H54 (cell line): ENCODE results near the gene PTPN14.

Source experiments
- DNase-seq: peaks from one replicate; pipeline ENCODE4 v3.0.0; 2011; ENCODE audit warnings: low spot score, mixed read lengths; ENCODE audit not compliant: insufficient read length
- FAIRE-seq: peaks from 3 replicates; lab custom pipeline; 2011; peaks lifted over from hg19 to GRCh38; lab: Jason Lieb, UNC
- POLR2A ChIP-seq: IDR thresholded peaks from 2 replicates; pipeline ENCODE4 v1.6.1; 2011; ENCODE audit warnings: low read depth, mild to moderate bottlenecking, low read length

The PTPN14 gene

GRCh38 chr1:214475746-214476145 lies 75.7 kb downstream of the PTPN14 start:
- FAIRE-seq (no peak), DNase-seq (no peak)
- TF ChIP-seq POLR2A: no peak

DNA sequence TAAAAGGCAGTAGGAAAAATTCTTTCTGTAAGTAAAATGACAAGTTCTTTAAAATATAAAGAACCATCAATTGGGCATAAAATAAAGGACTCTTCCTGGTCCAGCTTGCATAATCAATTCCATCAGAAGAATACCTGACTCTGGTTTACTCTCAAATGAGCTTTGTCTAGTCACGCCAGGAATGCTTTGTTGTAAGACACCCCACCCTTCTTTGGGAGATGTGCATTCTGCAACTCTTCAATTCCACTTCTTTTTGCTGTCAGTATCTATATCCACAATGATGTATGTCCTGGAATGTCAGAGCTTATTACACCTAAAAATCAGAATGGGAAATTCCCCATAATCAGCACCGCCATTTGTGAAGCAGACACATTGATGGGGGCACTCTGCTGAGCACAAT lies 76.1 kb downstream of the PTPN14 start:
- no peak for DNase-seq
- TF ChIP-seq POLR2A: no peak
- no peak for FAIRE-seq

- no peak for DNase-seq
- no peak for TF ChIP-seq POLR2A
- FAIRE-seq: no peak
Measured at GRCh38 chr1:214474467-214474866, 76.9 kb downstream of the PTPN14 start.

DNA sequence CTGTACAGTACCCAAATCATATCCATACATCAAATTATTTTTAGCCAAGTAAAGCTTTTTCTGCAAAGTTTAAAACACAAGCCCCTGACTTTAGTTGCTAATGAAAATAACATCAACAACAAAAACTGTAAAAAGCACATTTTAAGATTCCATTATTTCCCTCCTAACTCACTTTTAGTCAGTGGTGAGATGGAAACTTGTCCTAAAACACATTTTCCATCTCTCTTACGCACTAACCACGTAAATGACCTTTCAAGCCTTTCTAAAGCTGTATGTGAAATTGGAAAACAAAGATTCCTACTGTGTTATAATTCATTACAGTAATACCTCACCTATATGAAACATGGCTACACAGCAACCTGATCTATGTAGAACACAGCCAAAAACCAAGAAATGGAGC lies 77.5 kb downstream of the PTPN14 start:
- no peak for DNase-seq
- no peak for TF ChIP-seq POLR2A
- no peak for FAIRE-seq

GRCh38 chr1:214473387-214473786 lies 78.0 kb downstream of the PTPN14 start:
- DNase-seq: no peak
- no peak for TF ChIP-seq POLR2A
- no peak for FAIRE-seq

DNA sequence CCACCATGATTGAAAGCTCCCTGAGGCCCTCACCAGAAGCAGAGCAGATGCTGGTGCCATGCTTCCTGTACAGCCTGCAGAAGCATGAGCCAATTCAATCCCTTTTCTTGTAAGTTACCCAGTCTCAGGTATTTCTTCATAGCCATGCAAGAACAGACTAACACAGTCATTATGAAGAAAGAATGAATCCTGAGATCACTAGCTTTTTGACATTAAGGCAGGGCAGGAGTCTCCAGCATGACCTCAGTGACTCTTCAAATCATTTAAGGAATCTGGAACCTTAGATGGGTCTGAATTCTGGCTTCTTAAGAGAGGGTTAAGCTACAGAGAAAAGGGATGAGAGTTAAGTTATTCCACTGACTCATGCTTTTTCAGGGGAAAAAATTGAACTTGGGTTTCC lies 79.0 kb downstream of the PTPN14 start:
- no peak for FAIRE-seq
- no peak for TF ChIP-seq POLR2A
- no peak for DNase-seq

- FAIRE-seq: no peak
- no peak for DNase-seq
Measured at GRCh38 chr1:214471458-214471857, 79.9 kb downstream of the PTPN14 start.

DNA sequence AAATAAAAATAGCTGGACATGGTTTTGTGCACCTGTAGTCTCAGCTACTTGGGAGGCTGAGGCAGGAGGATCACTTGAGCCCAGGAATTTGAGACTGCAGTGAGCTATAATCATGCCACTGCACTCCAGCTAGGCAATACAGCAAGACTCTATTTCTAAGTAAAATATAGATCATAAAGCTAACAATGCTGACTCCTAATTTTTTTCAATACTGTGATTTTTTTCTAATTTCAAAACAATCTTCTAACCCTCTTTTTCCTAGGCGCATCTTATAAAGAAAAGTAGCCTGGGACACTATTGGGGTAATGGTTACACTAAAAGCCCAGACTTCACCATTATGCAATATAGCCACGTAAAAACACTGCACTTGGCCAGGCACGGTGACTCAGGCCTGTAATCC lies 81.3 kb downstream of the PTPN14 start:
- no peak for FAIRE-seq

More at GRCh38 chr1:214471458-214471857, 79.9 kb downstream of the PTPN14 start:
- no peak for TF ChIP-seq POLR2A

GRCh38 chr1:214469290-214469689 lies 82.1 kb downstream of the PTPN14 start:
- no peak for TF ChIP-seq POLR2A
- FAIRE-seq (no peak), DNase-seq (no peak)

More for the DNA sequence above, 81.3 kb downstream of the PTPN14 start:
- no peak for DNase-seq
- TF ChIP-seq POLR2A: no peak

- no peak for TF ChIP-seq POLR2A
- FAIRE-seq (no peak), DNase-seq (no peak)
Measured at GRCh38 chr1:214467078-214467585, 84.3 kb downstream of the PTPN14 start.

GRCh38 chr1:214466403-214467077 lies 84.9 kb downstream of the PTPN14 start:
- no peak for FAIRE-seq
- no peak for TF ChIP-seq POLR2A
- no peak for DNase-seq

- no peak for DNase-seq
- no peak for TF ChIP-seq POLR2A
- no peak for FAIRE-seq
Measured at GRCh38 chr1:214464445-214465287, 86.7 kb downstream of the PTPN14 start.

DNA sequence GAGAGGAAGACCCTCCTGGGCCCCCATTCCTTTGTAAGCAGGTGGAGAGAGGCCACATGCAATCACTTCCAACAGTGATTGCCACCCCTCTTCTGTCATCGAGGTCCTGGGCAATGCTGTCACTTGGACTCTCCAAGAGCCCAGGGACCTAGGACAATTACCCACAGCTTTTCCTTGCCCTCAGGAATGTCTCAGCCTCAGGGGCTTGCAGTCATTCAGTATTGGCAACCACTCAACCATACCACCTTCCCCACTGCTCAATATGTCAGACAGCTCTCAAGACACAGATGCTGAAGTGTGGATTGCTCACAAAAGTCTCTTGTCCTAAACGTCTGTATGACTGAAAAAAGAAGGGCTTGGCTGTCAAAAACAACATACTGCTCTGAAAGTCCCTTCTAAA lies 87.8 kb downstream of the PTPN14 start:
- no peak for TF ChIP-seq POLR2A
- FAIRE-seq: no peak
- DNase-seq: no peak

- no peak for TF ChIP-seq POLR2A
- FAIRE-seq (no peak), DNase-seq (no peak)
Measured at GRCh38 chr1:214462882-214463281, 88.5 kb downstream of the PTPN14 start.
